CD14-positive monocyte (primary cell): ENCODE data around the gene GH2. TPM values are rescaled to one million over a fixed set of nuclear protein-coding genes. Genes with fewer than 3 reads are reported as not detected.

ENCODE experiments used
- DNase-seq, 3 donors: peaks; one replicate each; pipeline ENCODE4 v3.0.0-alpha.2; 2011 to 2022
- H2AFZ ChIP-seq: 2 replicates; pipeline ENCODE4 v1.6.0; 2012; ENCODE audit warnings: mild to moderate bottlenecking, low read depth, low read length, inconsistent platforms; ENCODE audit not compliant: insufficient read depth, poor library complexity, severe bottlenecking
- H3K27ac ChIP-seq, 2 donors: 1 replicate in 1 of 2; 2 replicates in 1 of 2; pipeline ENCODE4 v1.5.1; 2012 to 2013; ENCODE audit warnings: low read length in 2 of 2, control low read depth in 1 of 2, inconsistent platforms in 1 of 2, low read depth in 1 of 2, mild to moderate bottlenecking in 1 of 2
- H3K27me3 ChIP-seq, 2 donors: one replicate each; pipeline versions ENCODE4 v1.6.0 to v1.6.1; 2011 to 2013; ENCODE audit warnings: low read length in 2 of 2; ENCODE audit not compliant: control insufficient read depth in 2 of 2, insufficient read depth in 2 of 2
- H3K36me3 ChIP-seq, 2 donors: replicated peaks in 1 of 2; 1 replicate in 1 of 2; 2 replicates in 1 of 2; pipeline versions ENCODE4 v1.5.1 to v1.6.1; 2012 to 2013; ENCODE audit warnings: low read length in 2 of 2, control low read depth in 1 of 2, inconsistent platforms in 1 of 2, mild to moderate bottlenecking in 1 of 2; ENCODE audit not compliant: insufficient read depth in 2 of 2, control insufficient read depth in 1 of 2
- H3K4me1 ChIP-seq, 2 donors: 1 replicate in 1 of 2; 2 replicates in 1 of 2; pipeline versions ENCODE4 v1.5.1 to v1.6.1; 2012 to 2013; ENCODE audit warnings: low read length in 2 of 2, control low read depth in 1 of 2, inconsistent platforms in 1 of 2, mild to moderate bottlenecking in 1 of 2, moderate library complexity in 1 of 2; ENCODE audit not compliant: insufficient read depth in 2 of 2, control insufficient read depth in 1 of 2
- H3K4me2 ChIP-seq: replicated peaks from 2 replicates; pipeline ENCODE3; 2012; ENCODE audit warnings: low read length, moderate library complexity, mild to moderate bottlenecking; ENCODE audit not compliant: poor library complexity, severe bottlenecking; ENCODE audit errors: extremely low read depth
- H3K4me3 ChIP-seq, 3 experiments: fragments of 200-600 bp in 1 of 3; sonication (generic) in 1 of 3; replicated peaks in 1 of 3; 1 replicate in 2 of 3; 2 replicates in 1 of 3; pipeline ENCODE4 v1.5.1; 2011 to 2013; ENCODE audit warnings: low read length in 3 of 3, mild to moderate bottlenecking in 3 of 3, control low read depth in 2 of 3, low read depth in 2 of 3, inconsistent platforms in 1 of 3, moderate library complexity in 1 of 3
- H3K79me2 ChIP-seq: 2 replicates; pipeline ENCODE4 v1.6.0; 2012; ENCODE audit warnings: mild to moderate bottlenecking, control low read depth, inconsistent platforms, low read length, moderate library complexity; ENCODE audit not compliant: insufficient read depth
- H3K9ac ChIP-seq: 2 replicates; pipeline ENCODE4 v1.6.0; 2017; ENCODE audit warnings: low read length, mild to moderate bottlenecking; ENCODE audit not compliant: insufficient read depth, poor library complexity, severe bottlenecking
- H3K9me3 ChIP-seq, 2 donors: replicated peaks in 1 of 2; 1 replicate in 1 of 2; 2 replicates in 1 of 2; pipeline versions ENCODE4 v1.5.1 to v1.6.1; 2012 to 2013; ENCODE audit warnings: low read length in 2 of 2, control low read depth in 1 of 2; ENCODE audit not compliant: control insufficient read depth in 1 of 2, insufficient read depth in 1 of 2
- H4K20me1 ChIP-seq: 2 replicates; pipeline ENCODE4 v1.6.0; 2012; ENCODE audit warnings: mild to moderate bottlenecking, low read length, control low read depth, moderate library complexity; ENCODE audit not compliant: insufficient read depth
- H3K27ac Mint-ChIP-seq, 7 donors: one replicate each; pipeline ENCODE4 v1.8.0; 2020; ENCODE audit warnings: mild to moderate bottlenecking in 7 of 7, mixed read lengths in 7 of 7, moderate library complexity in 6 of 7, inconsistent platforms in 2 of 7
- H3K27me3 Mint-ChIP-seq, 3 donors: one replicate each; pipeline ENCODE4 v1.8.0; 2021 to 2022; ENCODE audit warnings: low read depth in 3 of 3, mild to moderate bottlenecking in 3 of 3, mixed read lengths in 3 of 3, moderate library complexity in 3 of 3, inconsistent platforms in 1 of 3
- H3K36me3 Mint-ChIP-seq, 2 donors: one replicate each; pipeline ENCODE4 v1.8.0; 2020; ENCODE audit warnings: mixed read lengths in 2 of 2, inconsistent platforms in 1 of 2, mild to moderate bottlenecking in 1 of 2
- H3K4me1 Mint-ChIP-seq: one replicate; pipeline ENCODE4 v1.8.0; 2020; ENCODE audit warnings: mild to moderate bottlenecking, mixed read lengths
- H3K4me3 Mint-ChIP-seq, 2 donors: one replicate each; pipeline ENCODE4 v1.8.0; 2020; ENCODE audit warnings: mild to moderate bottlenecking in 2 of 2, mixed read lengths in 2 of 2, moderate library complexity in 1 of 2
- H3K9me3 Mint-ChIP-seq, 7 donors: one replicate each; pipeline ENCODE4 v1.8.0; 2020 to 2022; ENCODE audit warnings: mixed read lengths in 7 of 7, mild to moderate bottlenecking in 6 of 7, moderate library complexity in 6 of 7, inconsistent platforms in 2 of 7
- CTCF ChIP-seq: fragments of 200-600 bp; IDR thresholded peaks from one replicate; pipeline ENCODE4 v1.8.0; 2022; ENCODE audit warnings: antibody characterized with exemption, mild to moderate bottlenecking
- WGBS: methylation state at CpG from one replicate; pipeline ENCODE4 v1.1.5; 2013; ENCODE audit warnings: missing lambda C conversion rate; ENCODE audit not compliant: insufficient coverage; 5-methylcytosine and 5-hydroxymethylcytosine counted together
- intact Hi-C, 2 donors: fragments of 100-400 bp; cut with micrococcal nuclease; formaldehyde crosslinking; loops; one replicate each; pipeline versions ENCODE4 v1.15.0 to v1.15.1; 2023
- polyA plus RNA-seq, 3 donors: library from polyadenylated mRNA; depleted of rRNA in 1 of 3; unstranded in 2 of 3; stranded (reverse) in 1 of 3; fragments of 300-500 nt in 2 of 3; fragments of >200 nt in 1 of 3; fragmentation: Illumina TruSeq in 2 of 3; gene quantifications; 1 replicate in 2 of 3; 2 replicates in 1 of 3; pipeline ENCODE4 v1.2.3, GENCODE V29; 2012 to 2021

GH2 gene
- polyA plus RNA-seq, 3 donors: not detected

GRCh38 chr17:63929860-63930766 is 48.4 kb upstream of the GH2 start:
- peaks cover 33% of the 10 kb centered on the region for H3K4me1 Mint-ChIP-seq
- peaks cover 0 to 2% (median 0%) of the 10 kb centered on the region in 7 donors for H3K9me3 Mint-ChIP-seq
- no peak for TF ChIP-seq CTCF
- H3K36me3 Mint-ChIP-seq: peaks cover 4 to 5% of the 10 kb centered on the region in 2 donors
- H3K27me3 ChIP-seq: no peaks in the 10 kb centered on the region
- peak overlapping the region in 1 of 3 experiments; percentile 62 for H3K4me3 ChIP-seq
- no peak overlapping the region for H2AFZ ChIP-seq
- no peaks in the 10 kb centered on the region for H3K9me3 ChIP-seq
- H3K4me3 Mint-ChIP-seq: peak overlapping the region in 1 of 2 donors; percentile 73
- WGBS: 95% methylated on average over 23 of the region's 24 CpGs
- H3K4me1 ChIP-seq: peaks cover 30 to 34% of the 10 kb centered on the region in 2 donors
- H4K20me1 ChIP-seq: no peaks in the 10 kb centered on the region
- H3K27ac ChIP-seq: no peak overlapping the region
- no peak overlapping the region for H3K9ac ChIP-seq
- peak overlapping the region; percentile 62 for H3K4me2 ChIP-seq
- intact Hi-C loops: loop anchor here in 1 of 2 donors (10.0 kb wide), 1 partner anchor 355 kb away; no protein-coding TSS in a partner anchor
- no peak for DNase-seq
- no peaks in the 10 kb centered on the region for H3K79me2 ChIP-seq
- peaks cover 4 to 16% (median 6%) of the 10 kb centered on the region in 3 donors for H3K27me3 Mint-ChIP-seq
- peaks cover 0 to 8% of the 10 kb centered on the region in 2 donors for H3K36me3 ChIP-seq
- H3K27ac Mint-ChIP-seq: no peak overlapping the region

DNA sequence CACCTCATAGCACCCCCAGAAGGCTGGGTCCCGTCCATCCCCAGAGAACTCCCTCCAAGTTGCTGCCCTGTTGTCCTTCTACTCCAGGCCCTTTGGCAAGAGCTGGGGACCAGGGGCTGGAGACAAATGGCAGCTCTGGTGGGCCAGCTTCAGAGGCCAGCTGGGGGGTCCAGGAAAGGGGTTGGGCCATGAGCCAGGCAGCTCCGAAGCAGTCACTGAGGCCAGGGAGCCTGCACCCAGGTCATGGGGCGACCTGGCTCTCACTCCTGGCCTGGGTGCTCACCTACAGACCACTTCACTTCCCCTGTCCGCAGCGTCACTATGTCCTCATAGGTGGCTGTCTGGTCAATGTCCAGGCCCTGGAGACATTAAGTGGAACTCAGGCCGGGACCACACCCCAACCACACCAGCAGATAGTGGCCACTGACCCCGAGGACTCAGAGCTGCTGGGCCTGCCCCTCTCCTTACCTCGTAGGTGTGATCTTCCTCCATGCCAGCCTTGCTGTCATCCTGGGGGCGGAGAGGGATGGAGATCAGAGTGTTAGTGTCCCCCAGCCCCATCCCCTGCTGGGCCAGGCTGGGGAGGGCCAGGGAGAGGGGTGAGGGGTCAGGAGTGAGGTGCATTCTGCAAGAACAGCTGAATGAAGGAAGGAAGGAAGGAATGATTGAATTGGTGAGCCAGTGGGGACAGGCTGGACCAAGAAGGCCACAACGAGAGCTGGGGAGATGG is 47.4 kb upstream of the GH2 start:
- peaks cover 24 to 26% of the 10 kb centered on the region in 2 donors for H3K4me1 ChIP-seq
- peaks cover 0 to 8% of the 10 kb centered on the region in 2 donors for H3K36me3 ChIP-seq
- no peak overlapping the region for H2AFZ ChIP-seq
- Mint-ChIP-seq H3K36me3 (peaks cover 4 to 5% of the 10 kb centered on the region in 2 donors), H3K27me3 (peaks cover 4 to 14% (median 5%) of the 10 kb centered on the region in 3 donors), H3K27ac (no peak overlapping the region), H3K9me3 (peaks cover 0 to 2% (median 0%) of the 10 kb centered on the region in 7 donors), H3K4me1 (peaks cover 27% of the 10 kb centered on the region), H3K4me3 (no peak overlapping the region)
- TF ChIP-seq CTCF: no peak
- H3K27ac ChIP-seq: no peak overlapping the region
- intact Hi-C loops: loop anchor here in 1 of 2 donors (10.0 kb wide), 1 partner anchor 356 kb away; no protein-coding TSS in a partner anchor
- no peak overlapping the region for H3K4me2 ChIP-seq
- H4K20me1 ChIP-seq: no peaks in the 10 kb centered on the region
- DNase-seq: no peak
- H3K27me3 ChIP-seq: no peaks in the 10 kb centered on the region
- WGBS: 94% methylated on average over 7 of the region's 10 CpGs
- no peaks in the 10 kb centered on the region for H3K9me3 ChIP-seq
- no peak overlapping the region for H3K4me3 ChIP-seq
- H3K9ac ChIP-seq: no peak overlapping the region
- H3K79me2 ChIP-seq: no peaks in the 10 kb centered on the region
